Endothelial cell of umbilical vein (primary cell): ENCODE data around the gene AGPAT1. TPM values are rescaled to one million over a fixed set of nuclear protein-coding genes. Genes with fewer than 3 reads are reported as not detected.

Source experiments
- BruUV-seq: library from RNA; stranded (reverse); fragments of 400-500 nt; replicated peaks from 2 replicates; lab custom pipeline; 2021; lab: Mats Ljungman, UMichigan
- CTCF ChIA-PET: fragments of 300-600, 350-600 bp; sonication (Branson Sonifier 250); formaldehyde crosslinking; loops from one replicate; lab custom pipeline; 2021; ENCODE audit warnings: antibody characterized with exemption, inconsistent platforms; lab: Charles Lee
- POLR2A ChIA-PET: fragments of 300-600, 350-600 bp; sonication (Branson Sonifier 250); formaldehyde crosslinking; loops from one replicate; lab custom pipeline; 2021; ENCODE audit warnings: antibody characterized with exemption, inconsistent platforms; lab: Charles Lee
- DNase-seq: peaks from one replicate; pipeline ENCODE4 v3.0.0-alpha.2; 2011; ENCODE audit warnings: low read depth, low spot score
- FAIRE-seq: peaks from 2 replicates; lab custom pipeline; 2011; peaks lifted over from hg19 to GRCh38; lab: Jason Lieb, UNC
- H2AFZ ChIP-seq: 2 replicates; pipeline ENCODE4 v1.6.0; 2012; ENCODE audit warnings: low read depth, low read length, control low read depth, inconsistent platforms
- H3K27ac ChIP-seq: 2 replicates; pipeline ENCODE4 v1.5.1; 2011; ENCODE audit warnings: low read depth, mild to moderate bottlenecking, control low read depth, low read length, moderate library complexity; ENCODE audit not compliant: insufficient read depth
- H3K27me3 ChIP-seq, 2 experiments: 2 replicates each; pipeline versions ENCODE4 v1.6.0 to v1.6.1; 2011; ENCODE audit warnings: low read length in 2 of 2, mixed read lengths in 1 of 2; ENCODE audit not compliant: control insufficient read depth in 2 of 2, insufficient read depth in 2 of 2
- H3K36me3 ChIP-seq, 2 experiments: 2 replicates in 1 of 2; 3 replicates in 1 of 2; pipeline ENCODE4 v1.5.1; 2011; ENCODE audit warnings: low read length in 2 of 2, mild to moderate bottlenecking in 1 of 2, moderate library complexity in 1 of 2; ENCODE audit not compliant: control insufficient read depth in 2 of 2, insufficient read depth in 2 of 2; ENCODE audit errors: extremely low read depth in 1 of 2
- H3K4me1 ChIP-seq: 3 replicates; pipeline ENCODE4 v1.5.1; 2011; ENCODE audit warnings: mild to moderate bottlenecking, low read length; ENCODE audit not compliant: control insufficient read depth, insufficient read depth; ENCODE audit errors: extremely low read depth
- H3K4me2 ChIP-seq: 2 replicates; pipeline ENCODE4 v1.6.1; 2011; ENCODE audit warnings: low read length, control low read depth, mixed read lengths; ENCODE audit not compliant: insufficient read depth
- H3K4me3 ChIP-seq, 3 experiments: fragments of 200-600 bp in 1 of 3; sonication (generic), shearing (Covaris generic) in 1 of 3; replicated peaks in 1 of 3; 2 replicates each; pipeline ENCODE4 v1.5.1; 2011 to 2016; ENCODE audit warnings: control low read depth in 3 of 3, low read length in 3 of 3, mild to moderate bottlenecking in 2 of 3, inconsistent platforms in 1 of 3, low read depth in 1 of 3, moderate library complexity in 1 of 3; ENCODE audit not compliant: insufficient read depth in 1 of 3
- H3K79me2 ChIP-seq: 2 replicates; pipeline ENCODE4 v1.6.0; 2012; ENCODE audit warnings: low read length, inconsistent platforms; ENCODE audit not compliant: control insufficient read depth, insufficient read depth
- H3K9ac ChIP-seq: replicated peaks from 2 replicates; pipeline ENCODE3; 2011; ENCODE audit warnings: low read length, control low read depth; ENCODE audit not compliant: insufficient read depth; ENCODE audit errors: extremely low read depth
- H3K9me1 ChIP-seq: replicated peaks from 3 replicates; pipeline ENCODE4 v1.6.0; 2011; ENCODE audit warnings: mild to moderate bottlenecking, low read length; ENCODE audit not compliant: control insufficient read depth, insufficient read depth; ENCODE audit errors: extremely low read depth
- H3K9me3 ChIP-seq: replicated peaks from 2 replicates; pipeline ENCODE4 v1.5.1; 2012; ENCODE audit warnings: low read length, inconsistent platforms; ENCODE audit not compliant: control insufficient read depth, insufficient read depth
- H4K20me1 ChIP-seq: replicated peaks from 2 replicates; pipeline ENCODE3; 2011; ENCODE audit warnings: mild to moderate bottlenecking, low read length; ENCODE audit not compliant: control insufficient read depth, insufficient read depth; ENCODE audit errors: extremely low read depth
- EZH2 ChIP-seq: IDR thresholded peaks from 2 replicates; pipeline ENCODE4 v1.6.1; 2012; ENCODE audit warnings: borderline replicate concordance, low read depth, mild to moderate bottlenecking, moderate library complexity, low read length, inconsistent platforms; ENCODE audit not compliant: severe bottlenecking
- FOS ChIP-seq: IDR thresholded peaks from 2 replicates; pipeline ENCODE4 v1.6.1; 2011; ENCODE audit warnings: mild to moderate bottlenecking, low read length, moderate library complexity, borderline replicate concordance; ENCODE audit not compliant: insufficient read depth
- GATA2 ChIP-seq: IDR thresholded peaks from 2 replicates; pipeline ENCODE4 v1.7.0; 2011; ENCODE audit warnings: low read depth, mild to moderate bottlenecking, moderate library complexity, mixed read lengths, low read length; ENCODE audit not compliant: insufficient read length, insufficient read depth
- JUN ChIP-seq: IDR thresholded peaks from 2 replicates; pipeline ENCODE4 v1.6.1; 2011; ENCODE audit warnings: borderline replicate concordance, low read depth; ENCODE audit not compliant: insufficient read length, insufficient read depth
- MYC ChIP-seq: IDR thresholded peaks from one replicate; pipeline ENCODE4 v1.6.1; 2011; ENCODE audit warnings: mild to moderate bottlenecking, low read depth, low read length
- POLR2A ChIP-seq: IDR thresholded peaks from 2 replicates; pipeline ENCODE4 v1.6.1; 2012; ENCODE audit warnings: low read depth, mild to moderate bottlenecking, control low read depth, low read length
- POLR2AphosphoS5 ChIP-seq: IDR thresholded peaks from 2 replicates; pipeline ENCODE4 v1.6.1; 2012; ENCODE audit warnings: low read depth, mild to moderate bottlenecking, control low read depth, low read length, moderate library complexity; ENCODE audit not compliant: insufficient read depth
- dilution Hi-C: fragments of 300-500 bp; cut with MboI; formaldehyde crosslinking; loops from one replicate; pipeline ENCODE4 v1.15.0; 2019; ENCODE audit warnings: low sequenced_read_pairs; ENCODE audit not compliant: extremely low pct_ligation_motif_present
- intact Hi-C: fragments of 100-400 bp; cut with micrococcal nuclease; formaldehyde crosslinking; loops from one replicate; pipeline ENCODE4 v1.10.0; 2022
- polyA plus RNA-seq, 4 experiments: library from polyadenylated mRNA; depleted of rRNA in 3 of 4; stranded (reverse) in 3 of 4; unstranded in 1 of 4; fragments of >200 nt; gene quantifications; 2 replicates each; pipeline versions ENCODE4 v1.2.1 to v1.2.3, GENCODE V29; 2011 to 2012; ENCODE audit warnings: missing spikeins in 1 of 4
- total RNA-seq: library from RNA; stranded (reverse); gene quantifications from 2 replicates; pipeline ENCODE4 v1.2.3, GENCODE V29; 2021
- TF ChIP-seq, protein P1 (sequence below): IDR thresholded peaks from 2 replicates; pipeline ENCODE4 v1.6.1; 2011; ENCODE audit not compliant: insufficient read depth, insufficient read length
- TF ChIP-seq, protein P2 (sequence below), 2 donors: IDR thresholded peaks; 1 replicate in 1 of 2; 2 replicates in 1 of 2; pipeline ENCODE4 v1.5.1; 2011; ENCODE audit warnings: low read length in 2 of 2, mild to moderate bottlenecking in 2 of 2, moderate library complexity in 2 of 2, control low read depth in 1 of 2, inconsistent platforms in 1 of 2, low read depth in 1 of 2; ENCODE audit not compliant: insufficient read depth in 1 of 2; ENCODE audit errors: extremely low read depth in 1 of 2

Gene AGPAT1
- total and polyA plus RNA-seq, 2 donors (not counting 3 experiments of a cell fraction or from before 2014, with no cell fraction given), result 38.4 to 132 TPM

DNA sequence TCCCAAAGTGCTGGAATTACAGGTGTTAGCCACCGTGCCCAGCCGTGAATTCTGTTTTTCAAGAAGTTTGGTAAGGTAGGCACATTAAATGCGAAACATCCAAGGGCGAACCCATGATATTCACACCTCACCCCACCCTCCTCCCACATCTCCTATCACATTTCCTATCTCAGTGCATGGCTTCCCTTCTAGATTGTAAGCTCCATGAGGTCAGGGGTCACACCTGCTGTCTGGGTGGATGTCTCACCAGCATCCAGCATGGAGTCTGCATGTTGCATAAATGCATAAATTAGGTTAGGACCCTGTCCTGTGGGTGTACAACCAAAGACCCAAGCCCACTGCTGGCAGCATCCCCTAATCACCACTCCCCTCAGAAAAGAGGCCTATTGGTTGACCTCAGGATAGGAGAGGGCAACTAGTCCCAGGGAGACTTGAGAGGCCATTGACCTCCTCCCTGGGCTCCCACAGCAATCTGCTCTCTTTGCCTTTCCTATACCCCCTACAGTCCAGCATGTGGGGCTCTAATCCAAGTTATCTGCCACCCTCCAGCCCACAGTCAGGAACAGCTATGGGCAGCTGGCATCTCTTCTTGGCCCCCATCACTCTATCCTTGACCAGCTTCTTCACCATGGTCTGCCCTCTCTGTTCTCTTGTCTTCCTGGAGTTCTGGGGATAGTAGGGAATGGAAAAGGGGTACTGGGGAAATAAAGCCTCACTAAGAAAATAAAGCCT, 28.3 kb downstream of the AGPAT1 start:
- TF ChIP-seq, protein P1, sequence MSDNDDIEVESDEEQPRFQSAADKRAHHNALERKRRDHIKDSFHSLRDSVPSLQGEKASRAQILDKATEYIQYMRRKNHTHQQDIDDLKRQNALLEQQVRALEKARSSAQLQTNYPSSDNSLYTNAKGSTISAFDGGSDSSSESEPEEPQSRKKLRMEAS, result no peak
- TF ChIP-seq MYC (no peak), GATA2 (no peak), FOS (no peak), POLR2A (no peak), JUN (no peak), EZH2 (no peak), POLR2AphosphoS5 (no peak)
- TF ChIP-seq, protein P2, sequence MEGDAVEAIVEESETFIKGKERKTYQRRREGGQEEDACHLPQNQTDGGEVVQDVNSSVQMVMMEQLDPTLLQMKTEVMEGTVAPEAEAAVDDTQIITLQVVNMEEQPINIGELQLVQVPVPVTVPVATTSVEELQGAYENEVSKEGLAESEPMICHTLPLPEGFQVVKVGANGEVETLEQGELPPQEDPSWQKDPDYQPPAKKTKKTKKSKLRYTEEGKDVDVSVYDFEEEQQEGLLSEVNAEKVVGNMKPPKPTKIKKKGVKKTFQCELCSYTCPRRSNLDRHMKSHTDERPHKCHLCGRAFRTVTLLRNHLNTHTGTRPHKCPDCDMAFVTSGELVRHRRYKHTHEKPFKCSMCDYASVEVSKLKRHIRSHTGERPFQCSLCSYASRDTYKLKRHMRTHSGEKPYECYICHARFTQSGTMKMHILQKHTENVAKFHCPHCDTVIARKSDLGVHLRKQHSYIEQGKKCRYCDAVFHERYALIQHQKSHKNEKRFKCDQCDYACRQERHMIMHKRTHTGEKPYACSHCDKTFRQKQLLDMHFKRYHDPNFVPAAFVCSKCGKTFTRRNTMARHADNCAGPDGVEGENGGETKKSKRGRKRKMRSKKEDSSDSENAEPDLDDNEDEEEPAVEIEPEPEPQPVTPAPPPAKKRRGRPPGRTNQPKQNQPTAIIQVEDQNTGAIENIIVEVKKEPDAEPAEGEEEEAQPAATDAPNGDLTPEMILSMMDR (IDR thresholded peaks at IDR 0.05; ENCODE audit: extremely low read depth in 1 of 2, insufficient read depth in 1 of 2, low read depth in 1 of 2, low read length in 2 of 2), result no peak
- FAIRE-seq, result no peak
- H4K20me1 ChIP-seq, result no peaks in the 10 kb centered on the region
- no peak overlapping the region for H3K4me2 ChIP-seq
- H2AFZ ChIP-seq, result no peak overlapping the region
- H3K79me2 ChIP-seq, result no peaks in the 10 kb centered on the region
- intact Hi-C loops (loop anchor here (1.0 kb wide), 1 partner anchor 48 kb away; no protein-coding TSS in a partner anchor), dilution Hi-C loops (no loop called here)
- no peak overlapping the region for H3K27ac ChIP-seq
- no peaks in the 10 kb centered on the region for H3K36me3 ChIP-seq
- ChIA-PET POLR2A (no interaction called here), CTCF (interaction anchor here (1.0 to 2.8 kb wide), 5 partner anchors 17 to 638 kb away, joined by 3 to 12 read pairs (median 6); partner anchors contain the start of gene FKBPL)
- peaks cover 24 to 27% of the 10 kb centered on the region in 2 experiments for H3K27me3 ChIP-seq
- no peaks in the 10 kb centered on the region for H3K9me1 ChIP-seq
- no peak overlapping the region for H3K9ac ChIP-seq
- no peak overlapping the region for H3K4me3 ChIP-seq
- no peaks in the 10 kb centered on the region for H3K9me3 ChIP-seq
- H3K4me1 ChIP-seq, result peaks cover 9% of the 10 kb centered on the region
- no peak for DNase-seq
- BruUV-seq, result no TSS peak
